ENCODE results near the gene SEC23A.

SEC23A gene

DNA sequence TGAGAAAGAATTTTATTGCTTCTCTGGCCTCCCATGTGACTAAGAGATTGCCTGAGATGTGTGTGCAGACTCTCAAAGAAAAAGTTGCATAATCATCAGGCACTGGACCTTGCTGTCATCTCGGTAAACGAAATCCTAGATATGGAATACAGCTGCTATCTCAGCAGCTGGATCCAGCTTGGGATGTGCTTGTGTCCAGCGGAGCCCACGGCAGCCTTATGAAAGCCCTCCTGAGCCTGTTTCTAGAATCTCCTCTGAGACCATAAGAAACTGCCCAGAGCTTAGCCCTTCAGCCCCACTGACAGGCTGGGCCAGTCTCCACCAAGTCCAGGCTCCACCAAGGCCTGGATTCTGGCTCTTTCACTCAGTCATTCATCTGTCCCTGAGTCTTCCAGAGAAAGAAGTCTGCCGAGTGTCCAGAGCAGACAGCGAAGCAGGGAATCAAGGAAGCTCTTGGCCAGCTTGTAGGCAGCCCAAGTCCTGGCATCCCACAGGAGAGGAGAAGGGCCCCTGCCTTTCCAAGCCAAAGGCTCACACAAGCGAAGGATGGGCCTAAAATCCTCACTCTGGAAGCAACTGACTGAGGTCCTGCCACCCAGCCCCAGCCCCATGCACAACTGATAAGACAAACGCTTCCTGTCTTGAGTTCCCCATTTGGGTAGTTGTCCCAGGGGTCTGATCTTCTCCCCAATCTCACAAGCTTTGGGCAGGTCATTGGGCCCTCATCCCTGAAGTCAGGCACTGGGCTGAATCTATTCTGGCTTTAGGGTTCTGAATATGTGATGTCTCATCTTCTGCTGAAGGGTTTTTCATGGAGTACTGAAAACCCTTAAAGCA lies 97.8 kb downstream of the SEC23A start:
- in situ Hi-C loops (cut with MboI; ENCODE audit: low pct_unique_long_range_greater_than_20kb, low sequenced_read_pairs): no loop called here
- peak; percentile 15 for DNase-seq

DNA sequence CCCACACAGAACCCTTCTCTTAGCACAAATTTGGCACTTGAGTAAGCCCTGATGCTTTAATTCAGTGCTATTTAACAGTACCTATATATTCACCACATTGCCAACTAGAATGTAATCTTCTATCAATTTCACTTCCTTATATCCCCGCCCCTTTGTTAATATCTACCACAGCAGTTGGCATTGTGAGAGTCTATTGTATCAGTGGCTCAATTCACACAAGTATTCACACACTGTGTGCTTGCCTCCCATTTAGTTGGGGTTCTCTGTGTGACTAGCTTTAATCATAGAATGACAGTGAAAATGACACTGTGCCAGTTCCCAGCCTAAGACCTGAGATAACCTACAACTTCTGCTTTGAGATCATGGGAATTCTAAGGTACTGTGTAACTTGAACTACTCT lies 103.1 kb downstream of the SEC23A start:
- no peak for DNase-seq
- in situ Hi-C loops (cut with MboI; ENCODE audit: low pct_unique_long_range_greater_than_20kb, low sequenced_read_pairs): no loop called here

- DNase-seq: no peak
- in situ Hi-C loops (cut with MboI; ENCODE audit: low pct_unique_long_range_greater_than_20kb, low sequenced_read_pairs): no loop called here
These were observed 108.3 kb downstream of the SEC23A start for GRCh38 chr14:38994731-38995130.

- DNase-seq: no peak
- in situ Hi-C loops (cut with MboI; ENCODE audit: low pct_unique_long_range_greater_than_20kb, low sequenced_read_pairs): no loop called here
These were observed 109.1 kb downstream of the SEC23A start for GRCh38 chr14:38993981-38994380.

GRCh38 chr14:38992067-38992844 lies 110.8 kb downstream of the SEC23A start:
- in situ Hi-C loops (cut with MboI; ENCODE audit: low pct_unique_long_range_greater_than_20kb, low sequenced_read_pairs): no loop called here
- no peak for DNase-seq

GRCh38 chr14:38991299-38991698 lies 111.7 kb downstream of the SEC23A start:
- in situ Hi-C loops (cut with MboI; ENCODE audit: low pct_unique_long_range_greater_than_20kb, low sequenced_read_pairs): no loop called here
- no peak for DNase-seq

GRCh38 chr14:38989922-38990546 lies 113.0 kb downstream of the SEC23A start:
- in situ Hi-C loops (cut with MboI; ENCODE audit: low pct_unique_long_range_greater_than_20kb, low sequenced_read_pairs): no loop called here
- DNase-seq: peak; percentile 9

- DNase-seq: no peak
- in situ Hi-C loops (cut with MboI; ENCODE audit: low pct_unique_long_range_greater_than_20kb, low sequenced_read_pairs): no loop called here
These were observed 115.3 kb downstream of the SEC23A start for GRCh38 chr14:38987781-38988180.

- no peak for DNase-seq
- in situ Hi-C loops (cut with MboI; ENCODE audit: low pct_unique_long_range_greater_than_20kb, low sequenced_read_pairs): no loop called here
These were observed 120.2 kb downstream of the SEC23A start for GRCh38 chr14:38982837-38983236.

DNA sequence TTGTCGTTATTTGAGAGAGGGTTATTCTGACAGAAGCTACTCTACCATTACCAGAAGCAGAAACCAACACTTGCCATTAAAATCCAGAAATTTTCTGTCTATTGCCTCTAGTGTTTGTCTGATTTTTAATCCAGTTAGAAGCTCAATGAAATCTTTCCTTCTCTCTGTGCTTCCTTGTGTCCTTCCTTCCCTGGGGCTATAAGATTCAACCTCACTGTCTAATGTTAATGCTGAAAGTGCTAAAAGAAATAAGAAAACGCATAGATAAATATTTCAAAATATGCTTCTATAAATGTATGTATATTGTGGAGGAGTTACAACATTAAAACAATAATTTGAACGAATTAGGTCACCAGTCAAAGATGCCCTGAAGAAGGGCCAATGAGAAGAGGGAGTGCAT lies 120.8 kb downstream of the SEC23A start:
- in situ Hi-C loops (cut with MboI; ENCODE audit: low pct_unique_long_range_greater_than_20kb, low sequenced_read_pairs): no loop called here
- DNase-seq: no peak

All from KBM-7 (cell line).